Lower leg skin (tissue), 4 donors: ENCODE measurements around the gene SCNN1B. TPM values are rescaled to one million over a fixed set of nuclear protein-coding genes. Genes with fewer than 3 reads are reported as not detected.
A peak's percentile ranks its signal among the peaks of the same experiment; 100 is the strongest.

Experiments
- DNase-seq, 2 donors: peaks; one replicate each; pipeline ENCODE4 v3.0.0-alpha.2; 2019; ENCODE audit warnings: low spot score in 2 of 2
- H3K4me3 ChIP-seq: fragments of 200-600 bp; sonication (generic); 2 replicates; pipeline ENCODE4 v1.5.1; 2017; ENCODE audit warnings: mild to moderate bottlenecking, low read depth; ENCODE audit not compliant: poor library complexity, severe bottlenecking
- CTCF ChIP-seq, 3 donors: fragments of 450-650 bp; IDR thresholded peaks; one replicate each; pipeline ENCODE4 v1.5.1; 2016; ENCODE audit warnings: antibody characterized with exemption in 3 of 3, mild to moderate bottlenecking in 3 of 3, moderate library complexity in 2 of 3
- POLR2A ChIP-seq, 2 donors: fragments of 450-650 bp; IDR thresholded peaks; one replicate each; pipeline ENCODE4 v1.6.1; 2016 to 2017; ENCODE audit warnings: antibody characterized with exemption in 2 of 2, mild to moderate bottlenecking in 1 of 2, moderate library complexity in 1 of 2
- WGBS, 2 donors: methylation state at CpG; one replicate each; pipeline ENCODE4 v1.1.5; 2018; 5-methylcytosine and 5-hydroxymethylcytosine counted together
- intact Hi-C: fragments of 100-400 bp; cut with DNase I; formaldehyde crosslinking; loops from one replicate; pipeline ENCODE4 v1.15.0; 2023; ENCODE audit warnings: low total_unique reads
- total RNA-seq, 4 donors: library from RNA; depleted of rRNA; stranded (reverse); fragments of >200 nt; gene quantifications; one replicate each; pipeline ENCODE4 v1.1.0, GENCODE V29; 2016

SCNN1B gene
- total RNA-seq, 4 donors from 2014 or later: 33.4 to 91.4 (median 76.6) TPM

GRCh38 chr16:23424292-23424958 lies 122.3 kb downstream of the SCNN1B start:
- 57 to 59% methylated on average over 14 of the region's 14 CpGs for WGBS, 2 donors
- peak; percentile 73 to 88 for DNase-seq
- TF ChIP-seq CTCF (IDR thresholded peaks at IDR 0.05) (no peak), POLR2A (IDR thresholded peaks at IDR 0.05) (no peak)
- intact Hi-C loops: no loop called here
- no peak overlapping the region for H3K4me3 ChIP-seq

DNA sequence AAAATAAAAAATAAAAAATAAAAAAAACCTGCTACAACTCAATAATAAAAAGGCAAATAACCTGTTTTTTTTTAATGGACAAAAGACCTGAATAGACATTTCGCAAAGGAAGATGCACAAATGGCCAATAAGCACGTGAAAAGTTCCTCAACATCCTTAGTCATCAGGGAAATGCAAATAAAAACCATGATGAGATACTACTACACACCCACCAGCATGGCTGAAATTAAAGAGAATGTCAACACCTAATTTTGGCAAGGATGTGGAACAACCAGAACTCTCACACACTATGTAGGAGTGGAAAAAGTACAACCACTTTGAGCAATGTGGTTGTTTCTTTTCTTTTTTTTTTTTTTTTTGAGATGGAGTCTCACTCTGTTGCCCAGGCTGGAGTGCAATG lies 126.2 kb downstream of the SCNN1B start:
- no peak overlapping the region for H3K4me3 ChIP-seq
- no peak for DNase-seq
- 59 to 60% methylated on average over 2 of the region's 2 CpGs for WGBS, 2 donors
- intact Hi-C loops: no loop called here
- TF ChIP-seq CTCF (IDR thresholded peaks at IDR 0.05) (no peak), POLR2A (IDR thresholded peaks at IDR 0.05) (no peak)

Other genes with a start within 250 kb of the SCNN1B start
- gene USP31, start 152.8 kb upstream of the SCNN1B start, total RNA-seq: 10 to 100 TPM; 11.3 to 41.1 (median 15.6) TPM
- 10 to 100 TPM in 3 of 4 donors, 1 to 10 TPM in 1; 5.8 to 39.3 (median 15.2) TPM for gene SCNN1G, start 119.6 kb upstream of the SCNN1B start, total RNA-seq
- gene COG7, start 150.9 kb downstream of the SCNN1B start, total RNA-seq: 10 to 100 TPM; 17.5 to 22.6 (median 18.0) TPM
- gene GGA2, start 208.2 kb downstream of the SCNN1B start, total RNA-seq: 10 to 100 TPM; 40.7 to 80.4 (median 61.4) TPM